Fibroblast of the aortic adventitia (primary cell): ENCODE measurements around the gene EIF2D. TPM values are rescaled to one million over a fixed set of nuclear protein-coding genes. Genes with fewer than 3 reads are reported as not detected.
A peak's percentile ranks its signal among the peaks of the same experiment; 100 is the strongest.

ENCODE experiments used
- DNase-seq: peaks from one replicate; pipeline ENCODE4 v3.0.0-alpha.2; 2010; ENCODE audit warnings: low read depth
- H3K4me3 ChIP-seq: 2 replicates; pipeline ENCODE4 v1.5.1; 2011; ENCODE audit warnings: low read depth, mild to moderate bottlenecking, control low read depth, low read length, moderate library complexity
- CTCF ChIP-seq: IDR thresholded peaks from 2 replicates; pipeline ENCODE4 v1.5.1; 2011; ENCODE audit warnings: mild to moderate bottlenecking, low read length, control low read depth, inconsistent platforms; ENCODE audit not compliant: insufficient read depth
- total RNA-seq: library from RNA; depleted of rRNA; stranded (reverse); fragments of >200 nt; gene quantifications from 2 replicates; pipeline ENCODE4 v1.2.3, GENCODE V29; 2012; ENCODE audit warnings: low replicate concordance

The EIF2D gene
- total RNA-seq, 1 donor, result 42.5 TPM

DNA sequence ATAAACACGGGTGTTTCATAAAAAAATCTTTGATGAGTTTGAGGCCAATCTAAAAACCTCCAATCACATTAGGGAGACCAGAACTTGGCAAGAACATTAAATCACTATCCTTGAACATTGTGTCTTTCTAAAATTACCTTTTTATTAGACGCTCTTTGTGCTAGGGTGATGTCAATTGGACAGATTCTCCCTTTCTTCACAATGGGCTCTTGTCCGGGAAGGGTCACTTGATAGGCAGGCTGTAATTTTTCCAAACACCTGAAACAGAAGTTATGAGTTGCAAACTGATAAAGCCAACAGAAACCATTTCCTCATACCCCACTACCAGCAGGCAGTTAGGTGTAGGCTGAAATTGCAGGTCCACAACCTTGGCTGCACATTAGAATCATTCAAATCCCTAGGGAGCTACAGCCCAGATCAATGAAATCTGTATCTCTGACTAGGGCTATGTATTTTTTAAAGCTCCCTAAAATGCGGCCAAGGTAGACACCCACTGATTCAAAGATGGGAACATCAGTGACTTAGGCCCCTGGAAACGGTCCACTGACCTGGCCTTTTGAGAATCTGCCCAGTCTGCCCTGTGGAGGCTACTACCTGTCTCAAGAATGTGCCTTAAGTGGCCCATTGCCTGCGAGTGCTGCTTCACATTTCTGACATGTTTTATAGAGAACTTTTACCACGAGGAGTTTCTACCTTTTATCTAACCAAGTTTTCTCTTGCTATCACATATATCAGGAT is 16.5 kb downstream of the EIF2D start:
- DNase-seq, result no peak
- no peak overlapping the region for H3K4me3 ChIP-seq
- no peak for TF ChIP-seq CTCF

DNA sequence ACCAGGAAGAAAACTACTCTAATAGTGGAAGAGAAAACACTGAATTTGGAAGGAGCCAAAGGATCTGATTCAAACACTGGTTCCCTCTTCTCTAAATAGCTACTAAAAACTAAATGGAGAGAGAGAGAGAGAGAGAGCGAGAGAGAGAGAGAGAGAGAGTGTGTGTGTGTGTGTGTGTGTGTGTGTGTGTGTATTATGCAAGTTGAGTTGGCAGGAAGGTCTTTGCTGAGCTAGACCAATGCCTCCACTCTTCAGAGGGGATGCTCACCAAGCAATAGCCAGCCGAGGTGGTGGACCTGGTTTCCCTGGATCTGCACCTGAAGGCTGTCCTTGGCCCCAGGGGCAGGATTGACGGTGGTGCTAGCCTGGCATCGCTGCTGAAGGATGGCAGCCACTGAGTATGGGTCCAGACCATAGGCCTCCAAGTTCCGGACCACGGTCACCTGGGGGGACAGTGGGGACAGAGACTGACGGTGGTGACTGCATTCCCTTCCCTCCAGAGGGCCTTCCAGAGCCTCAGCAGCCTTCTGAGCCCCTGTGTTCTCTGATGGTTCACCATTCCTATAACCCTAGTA is 18.8 kb downstream of the EIF2D start:
- no peak for DNase-seq
- H3K4me3 ChIP-seq, result no peak overlapping the region
- no peak for TF ChIP-seq CTCF

GRCh38 chr1:206591696-206592095 is 20.6 kb downstream of the EIF2D start:
- no peak for TF ChIP-seq CTCF
- H3K4me3 ChIP-seq, result no peak overlapping the region

DNA sequence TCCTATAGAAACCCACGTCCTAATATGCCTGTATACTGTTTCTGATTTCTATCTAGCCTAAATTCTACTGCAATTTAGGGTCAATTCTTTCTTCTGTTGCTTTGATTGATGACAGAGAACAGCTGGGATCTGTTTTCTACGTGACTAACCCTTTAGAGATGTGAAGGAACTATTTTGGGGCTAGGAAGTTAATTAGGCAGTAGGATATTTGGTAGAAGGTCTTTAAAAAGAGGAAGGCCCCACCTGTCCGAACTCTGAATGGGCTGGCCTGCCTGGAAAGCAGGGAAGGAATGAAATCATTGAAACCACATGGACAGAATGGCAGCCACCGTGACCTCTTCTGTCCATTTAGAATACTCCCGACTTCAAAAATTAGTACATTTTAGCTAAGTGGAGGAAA is 21.0 kb downstream of the EIF2D start:
- TF ChIP-seq CTCF, result no peak
- H3K4me3 ChIP-seq, result no peak overlapping the region
- DNase-seq, result peak; percentile 16

More at GRCh38 chr1:206591696-206592095, 20.6 kb downstream of the EIF2D start:
- no peak for DNase-seq

DNA sequence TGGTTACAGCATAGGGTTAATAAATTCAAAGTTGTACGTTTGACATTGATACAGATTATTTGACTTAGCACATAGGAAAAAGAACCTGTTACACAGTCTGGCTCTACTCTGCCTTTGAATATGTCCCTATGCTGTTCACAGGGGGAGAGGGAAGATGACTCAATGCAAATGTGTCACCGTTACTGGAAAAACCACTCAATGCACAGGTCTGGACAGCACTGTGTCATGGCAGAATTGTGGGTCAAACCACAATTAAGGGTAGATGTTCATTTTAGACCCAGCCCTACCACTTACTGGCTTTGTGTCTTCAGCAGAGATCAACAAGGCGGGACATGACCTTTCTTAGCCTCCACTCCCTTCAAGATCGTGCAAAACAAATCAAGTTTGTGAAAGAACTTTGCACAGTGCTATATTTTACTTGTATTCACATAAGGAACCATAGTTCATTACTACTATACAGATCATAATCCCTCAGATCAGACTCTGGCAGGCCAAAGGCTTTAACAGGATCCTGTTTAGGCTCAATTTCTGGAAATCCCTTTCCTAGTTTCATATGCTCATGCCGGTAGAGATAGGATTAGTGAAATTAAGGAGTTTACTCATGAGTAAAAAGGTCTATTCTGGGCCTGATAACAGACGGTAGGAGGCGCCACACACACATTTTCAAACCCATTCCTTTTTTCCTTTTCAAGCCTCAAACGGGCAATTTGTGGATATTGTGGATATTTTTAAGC is 22.1 kb downstream of the EIF2D start:
- peak; percentile 33 for TF ChIP-seq CTCF
- no peak overlapping the region for H3K4me3 ChIP-seq
- DNase-seq, result peak; percentile 29

DNA sequence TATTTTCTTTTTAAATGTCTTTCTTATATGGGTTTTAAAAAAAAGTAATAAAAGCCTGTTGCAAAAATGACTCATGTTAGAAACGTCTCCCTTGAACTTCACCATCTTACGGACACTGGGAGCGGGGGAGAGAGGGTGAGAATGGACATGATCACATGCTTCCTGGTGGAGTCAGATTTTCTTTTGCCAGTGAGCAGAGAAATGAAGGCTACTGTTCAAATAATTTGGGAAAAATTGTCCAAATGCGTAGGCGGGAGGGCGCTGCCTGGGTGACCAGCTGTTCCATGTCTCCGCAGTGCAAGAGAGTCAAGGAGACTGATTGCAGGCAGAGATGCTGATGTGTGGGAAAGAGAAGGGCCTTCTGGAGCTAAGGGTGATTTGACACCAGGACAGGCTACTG is 23.1 kb downstream of the EIF2D start:
- no peak for TF ChIP-seq CTCF
- H3K4me3 ChIP-seq, result no peak overlapping the region
- peak; percentile 89 for DNase-seq
